ENCODE results near the gene CGNL1.

The CGNL1 gene

GRCh38 chr15:57541271-57541670 is 165.0 kb downstream of the CGNL1 start:
- TF ChIP-seq, protein P1, sequence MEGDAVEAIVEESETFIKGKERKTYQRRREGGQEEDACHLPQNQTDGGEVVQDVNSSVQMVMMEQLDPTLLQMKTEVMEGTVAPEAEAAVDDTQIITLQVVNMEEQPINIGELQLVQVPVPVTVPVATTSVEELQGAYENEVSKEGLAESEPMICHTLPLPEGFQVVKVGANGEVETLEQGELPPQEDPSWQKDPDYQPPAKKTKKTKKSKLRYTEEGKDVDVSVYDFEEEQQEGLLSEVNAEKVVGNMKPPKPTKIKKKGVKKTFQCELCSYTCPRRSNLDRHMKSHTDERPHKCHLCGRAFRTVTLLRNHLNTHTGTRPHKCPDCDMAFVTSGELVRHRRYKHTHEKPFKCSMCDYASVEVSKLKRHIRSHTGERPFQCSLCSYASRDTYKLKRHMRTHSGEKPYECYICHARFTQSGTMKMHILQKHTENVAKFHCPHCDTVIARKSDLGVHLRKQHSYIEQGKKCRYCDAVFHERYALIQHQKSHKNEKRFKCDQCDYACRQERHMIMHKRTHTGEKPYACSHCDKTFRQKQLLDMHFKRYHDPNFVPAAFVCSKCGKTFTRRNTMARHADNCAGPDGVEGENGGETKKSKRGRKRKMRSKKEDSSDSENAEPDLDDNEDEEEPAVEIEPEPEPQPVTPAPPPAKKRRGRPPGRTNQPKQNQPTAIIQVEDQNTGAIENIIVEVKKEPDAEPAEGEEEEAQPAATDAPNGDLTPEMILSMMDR (IDR thresholded peaks at IDR 0.05; ENCODE audit: insufficient read depth, missing control alignments): no peak
- no peak for FAIRE-seq
- no peak for DNase-seq (ENCODE audit: insufficient read length, low spot score)

DNA sequence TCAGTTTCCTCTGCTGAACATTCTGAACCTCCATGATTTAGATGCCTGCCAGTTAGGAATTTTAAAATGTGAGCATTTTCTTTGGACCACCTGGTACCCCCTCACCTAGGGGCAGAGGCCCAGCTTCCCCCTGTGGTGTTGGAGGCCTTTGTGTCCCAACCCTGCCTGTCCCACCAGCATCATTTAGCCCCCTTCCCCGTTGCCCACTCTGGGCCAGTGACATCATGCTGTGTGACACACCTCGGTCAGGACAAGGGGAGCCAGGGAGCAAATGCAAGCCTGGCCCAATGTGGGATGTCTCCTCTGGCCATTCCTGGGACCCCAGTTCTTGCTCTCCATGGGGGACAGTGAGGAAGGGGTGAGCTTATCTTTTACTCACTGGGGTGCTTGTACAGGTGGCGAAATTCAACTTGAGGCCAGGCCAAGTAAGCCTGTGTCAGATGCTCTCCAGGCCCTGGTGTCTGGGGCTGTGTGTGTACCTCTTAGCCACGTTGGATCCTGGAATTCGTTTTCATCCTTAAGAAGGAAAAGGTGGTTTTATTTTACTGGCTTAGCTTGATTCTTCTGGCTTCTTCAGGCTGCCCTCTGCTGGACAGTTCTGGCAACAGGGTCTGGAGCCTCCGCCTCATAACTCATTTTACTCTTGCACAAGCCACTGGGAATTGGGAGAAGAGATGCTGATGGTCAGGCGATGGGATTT is 165.7 kb downstream of the CGNL1 start:
- TF ChIP-seq, protein P1 (IDR thresholded peaks at IDR 0.05; ENCODE audit: insufficient read depth, missing control alignments): peak; percentile 84
- FAIRE-seq: no peak
- DNase-seq (ENCODE audit: insufficient read length, low spot score): peak; percentile 46

DNA sequence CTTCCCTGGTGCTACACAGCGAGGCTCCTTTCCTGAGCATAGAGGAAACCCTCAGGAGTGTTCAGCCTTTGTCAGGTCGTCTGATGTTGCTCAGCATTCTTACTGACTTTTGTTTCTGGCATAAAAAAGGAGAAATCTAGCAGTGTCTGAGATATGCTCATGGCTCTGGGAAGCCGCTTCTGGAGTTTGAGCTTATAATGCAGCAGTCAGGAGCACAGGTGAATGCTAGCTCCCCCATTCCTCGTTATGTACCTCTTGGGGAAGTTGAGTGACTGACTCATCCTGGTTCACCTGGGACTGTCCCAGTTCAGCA is 166.2 kb downstream of the CGNL1 start:
- DNase-seq (ENCODE audit: insufficient read length, low spot score) (no peak), FAIRE-seq (no peak)
- TF ChIP-seq, protein P1 (IDR thresholded peaks at IDR 0.05; ENCODE audit: insufficient read depth, missing control alignments): no peak

DNA sequence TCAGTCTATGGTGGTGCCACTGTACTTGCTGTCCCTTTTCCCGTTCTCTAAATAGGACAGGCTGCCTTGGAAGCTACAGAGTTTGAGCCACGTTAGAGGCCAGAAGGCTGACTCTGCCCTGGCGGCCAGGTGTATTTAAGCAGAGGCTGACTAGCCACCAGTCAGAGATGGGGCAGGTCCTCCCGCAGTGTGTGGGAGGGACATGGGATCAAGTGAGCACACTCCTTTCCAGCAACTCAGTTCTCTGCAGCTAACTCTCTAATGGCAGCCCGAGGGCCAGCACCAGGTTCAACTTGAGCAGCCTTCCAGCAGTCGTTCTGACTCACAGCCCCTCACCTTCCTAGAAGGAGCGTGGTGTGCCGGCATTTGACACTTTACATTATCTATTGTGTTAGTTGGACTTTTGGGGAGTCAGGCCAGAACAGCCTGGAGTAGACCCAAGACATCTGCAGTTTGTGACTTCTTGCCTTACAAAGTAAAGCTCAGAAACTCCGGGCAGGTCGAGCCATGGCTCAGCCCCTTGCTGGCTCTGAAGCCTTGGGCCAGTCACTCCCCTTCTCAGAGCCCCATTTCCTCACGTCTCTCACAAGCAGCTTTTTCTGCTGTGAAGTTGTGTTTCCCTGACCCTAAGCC is 168.7 kb downstream of the CGNL1 start:
- DNase-seq (ENCODE audit: insufficient read length, low spot score) (no peak), FAIRE-seq (no peak)
- TF ChIP-seq, protein P1 (IDR thresholded peaks at IDR 0.05; ENCODE audit: insufficient read depth, missing control alignments): no peak

DNA sequence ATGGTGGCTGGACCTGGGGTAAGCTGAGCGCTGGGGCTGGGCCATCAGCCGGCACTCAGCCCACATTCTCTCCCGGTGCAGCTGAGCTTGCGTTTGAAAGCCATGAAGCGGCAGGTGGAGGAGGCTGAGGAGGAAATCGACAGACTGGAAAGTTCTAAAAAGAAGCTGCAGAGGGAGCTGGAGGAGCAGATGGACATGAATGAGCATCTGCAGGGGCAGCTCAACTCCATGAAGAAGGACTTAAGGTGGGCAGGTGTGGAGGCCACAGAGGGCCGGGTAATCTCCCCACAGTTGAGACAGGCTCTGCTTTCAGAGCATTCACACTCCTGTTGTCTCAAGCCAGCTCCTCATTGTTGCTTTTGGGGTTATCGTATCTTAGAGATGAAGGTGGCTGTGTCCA is 169.7 kb downstream of the CGNL1 start:
- DNase-seq (ENCODE audit: insufficient read length, low spot score) (no peak), FAIRE-seq (no peak)
- TF ChIP-seq, protein P1 (IDR thresholded peaks at IDR 0.05; ENCODE audit: insufficient read depth, missing control alignments): no peak

DNA sequence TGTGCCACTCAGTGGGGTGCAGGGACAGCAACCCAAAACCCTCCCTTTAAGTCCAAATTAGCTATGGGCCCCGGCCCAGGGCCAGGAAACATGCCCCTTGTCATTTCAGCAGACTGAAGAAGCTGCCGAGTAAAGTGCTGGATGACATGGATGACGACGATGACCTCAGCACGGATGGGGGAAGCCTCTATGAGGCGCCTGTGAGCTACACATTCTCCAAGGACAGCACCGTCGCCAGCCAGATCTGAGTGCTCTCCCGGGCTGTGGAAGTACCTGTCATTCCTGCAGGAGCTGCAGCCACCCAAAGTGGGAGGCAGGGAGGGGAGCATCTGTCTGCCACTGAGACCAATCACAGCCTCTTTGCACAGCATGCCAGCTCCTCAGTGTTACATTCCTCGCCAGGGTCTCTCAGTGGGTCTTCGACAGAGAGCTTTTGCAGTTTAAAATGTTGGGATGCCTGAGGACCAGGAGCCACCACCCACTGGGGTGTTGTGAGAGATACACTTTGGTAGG is 171.0 kb downstream of the CGNL1 start:
- FAIRE-seq: no peak

More for the DNA sequence above, 171.0 kb downstream of the CGNL1 start:
- DNase-seq (ENCODE audit: insufficient read length, low spot score): no peak
- TF ChIP-seq, protein P1 (IDR thresholded peaks at IDR 0.05; ENCODE audit: insufficient read depth, missing control alignments): no peak
